Right lung (tissue), 5 donors: Measurements from ENCODE around the gene TTLL5. TPM values are rescaled to one million over a fixed set of nuclear protein-coding genes. Genes with fewer than 3 reads are reported as not detected.
"Not testable (repeated sequence)": the region's sequence is repeated elsewhere in the genome, so short reads cannot be mapped to it uniquely, and the experiment has no call there.

Source experiments
- DNase-seq, 2 donors: peaks; one replicate each; pipeline ENCODE4 v3.0.0-alpha.2; 2013
- polyA plus RNA-seq, 5 donors: library from polyadenylated mRNA; unstranded; fragments of 120-200 nt; gene quantifications; one replicate each; pipeline versions ENCODE4 v1.2.1 to v1.2.3, GENCODE V29; 2013; ENCODE audit warnings: inconsistent platforms in 1 of 5, low replicate concordance in 1 of 5; ENCODE audit not compliant: insufficient read length in 5 of 5, insufficient read depth in 1 of 5

TTLL5 gene
- polyA plus RNA-seq, 5 donors, result 36.6 to 47.6 (median 42.1) TPM

- DNase-seq, result no peak
Observed at GRCh38 chr14:75833326-75834020, 172.4 kb downstream of the TTLL5 start.

GRCh38 chr14:75835156-75835725, 174.2 kb downstream of the TTLL5 start:
- no peak for DNase-seq

- no peak for DNase-seq
Observed at GRCh38 chr14:75835737-75836136, 174.7 kb downstream of the TTLL5 start.

- DNase-seq, result no peak
Observed at GRCh38 chr14:75837151-75837787, 176.2 kb downstream of the TTLL5 start.

GRCh38 chr14:75840911-75841310, 179.9 kb downstream of the TTLL5 start:
- no peak for DNase-seq

GRCh38 chr14:75842551-75842950, 181.5 kb downstream of the TTLL5 start:
- no peak for DNase-seq

DNA sequence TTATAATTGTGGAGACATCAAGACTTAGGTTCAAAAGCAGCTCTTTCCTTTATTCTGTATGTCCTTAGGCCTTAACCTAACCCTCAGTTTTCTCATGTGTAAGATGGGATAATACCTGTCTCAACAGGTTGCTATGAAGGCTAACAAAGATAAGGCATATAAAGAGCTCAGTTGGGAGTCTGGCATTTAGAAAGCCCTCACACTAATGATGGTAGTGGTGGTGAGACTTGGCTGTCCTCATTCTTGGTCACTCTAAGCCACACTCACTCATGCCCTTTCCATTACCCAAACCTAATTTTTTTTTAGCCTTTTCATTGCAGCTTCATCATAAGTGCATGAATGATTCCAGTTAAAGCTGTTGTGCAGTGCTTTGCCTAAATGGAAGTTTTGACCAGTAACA, 183.4 kb downstream of the TTLL5 start:
- DNase-seq, result no peak

- no peak for DNase-seq
Observed at GRCh38 chr14:75845136-75845804, 184.2 kb downstream of the TTLL5 start.

- not testable (repeated sequence) for DNase-seq
Observed at GRCh38 chr14:75846694-75847093, 185.6 kb downstream of the TTLL5 start.

DNA sequence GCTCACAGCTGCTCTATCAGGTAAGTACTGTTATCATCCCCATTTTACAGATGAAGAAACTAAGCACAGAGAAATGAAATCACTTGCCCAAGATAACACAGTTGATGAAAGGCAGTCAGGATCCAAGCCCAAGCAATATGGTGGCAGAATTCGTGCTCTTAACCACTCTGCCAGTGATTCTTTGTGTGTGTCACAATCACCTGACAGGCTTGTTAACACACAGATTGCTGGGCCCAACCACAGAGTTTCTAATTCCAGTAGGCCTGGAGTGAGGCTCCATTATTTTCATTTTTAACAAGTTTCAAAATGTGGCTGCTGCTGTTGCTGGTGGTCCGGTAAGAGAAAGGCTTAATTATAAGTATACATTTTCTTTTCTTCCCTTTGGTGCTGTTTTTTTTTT, 186.5 kb downstream of the TTLL5 start:
- DNase-seq, result no peak

GRCh38 chr14:75848167-75848913, 187.3 kb downstream of the TTLL5 start:
- DNase-seq, result no peak

DNA sequence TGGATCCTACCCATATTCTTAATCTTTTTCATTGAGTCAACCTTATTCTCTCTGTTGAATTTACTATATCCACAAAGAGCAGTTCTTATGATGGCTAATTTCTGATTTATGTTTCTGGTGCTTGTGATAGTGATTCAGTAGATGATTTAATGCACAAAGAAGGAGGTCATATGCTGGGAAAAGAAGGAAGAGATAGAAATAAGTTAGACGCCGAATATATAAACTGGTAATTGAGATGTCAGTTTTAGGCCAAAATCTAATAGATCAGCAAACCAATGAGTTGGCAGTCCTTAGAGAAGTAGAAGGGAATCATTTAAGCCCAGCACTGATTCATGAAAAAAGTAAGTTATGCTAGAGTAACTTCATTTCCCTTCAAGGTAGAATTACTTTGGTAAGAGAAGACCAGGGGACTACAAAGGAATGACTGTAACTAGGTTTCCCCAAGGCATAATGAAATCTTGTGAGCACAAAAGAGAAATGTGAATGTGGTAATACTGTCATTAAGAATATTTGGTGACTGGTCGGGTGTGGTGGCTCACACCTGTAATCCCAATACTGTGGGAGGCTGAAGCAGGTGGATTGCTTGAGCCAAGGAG, 188.4 kb downstream of the TTLL5 start:
- no peak for DNase-seq

- no peak for DNase-seq
Observed at GRCh38 chr14:75851574-75851866, 190.5 kb downstream of the TTLL5 start.

- peak; percentile 78 to 84 for DNase-seq
Observed at GRCh38 chr14:75854111-75854799, 193.2 kb downstream of the TTLL5 start.

DNA sequence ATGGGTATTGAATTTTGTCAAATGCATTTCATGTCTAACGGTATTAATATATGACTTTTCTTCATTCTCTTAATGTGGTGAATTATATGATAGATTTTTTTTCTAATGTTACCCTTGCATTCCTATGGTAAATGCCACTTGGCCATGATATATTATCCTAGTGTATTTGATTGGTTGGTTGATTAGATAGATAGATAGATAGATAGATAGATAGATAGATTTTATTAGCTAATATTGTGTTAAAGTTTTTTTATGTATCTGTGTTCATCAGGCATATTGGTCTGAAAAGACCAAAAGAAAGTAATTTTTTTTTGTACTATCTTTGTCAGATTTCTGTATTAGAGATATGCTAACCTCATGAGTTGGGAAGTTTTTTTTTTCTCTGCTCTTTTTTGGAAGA, 196.2 kb downstream of the TTLL5 start:
- DNase-seq, result no peak

DNA sequence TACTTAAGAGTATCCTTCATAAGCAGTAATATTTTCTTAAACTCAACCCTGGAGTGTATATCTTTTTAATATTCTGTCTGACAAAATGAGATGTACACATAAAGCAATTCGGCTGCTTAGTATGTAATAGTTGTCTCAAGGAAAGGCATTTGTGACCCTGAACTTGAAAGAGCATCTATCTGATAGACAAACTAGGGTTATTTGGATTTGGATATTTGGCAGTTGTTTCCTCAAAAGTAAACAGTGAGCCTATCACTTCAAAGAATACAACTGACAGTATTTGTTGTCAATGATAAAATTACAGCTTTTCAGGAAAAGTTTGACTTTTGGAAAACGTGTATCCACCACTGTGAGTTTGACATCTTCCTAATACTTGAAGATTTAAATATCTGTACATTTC, 197.3 kb downstream of the TTLL5 start:
- DNase-seq, result no peak

DNA sequence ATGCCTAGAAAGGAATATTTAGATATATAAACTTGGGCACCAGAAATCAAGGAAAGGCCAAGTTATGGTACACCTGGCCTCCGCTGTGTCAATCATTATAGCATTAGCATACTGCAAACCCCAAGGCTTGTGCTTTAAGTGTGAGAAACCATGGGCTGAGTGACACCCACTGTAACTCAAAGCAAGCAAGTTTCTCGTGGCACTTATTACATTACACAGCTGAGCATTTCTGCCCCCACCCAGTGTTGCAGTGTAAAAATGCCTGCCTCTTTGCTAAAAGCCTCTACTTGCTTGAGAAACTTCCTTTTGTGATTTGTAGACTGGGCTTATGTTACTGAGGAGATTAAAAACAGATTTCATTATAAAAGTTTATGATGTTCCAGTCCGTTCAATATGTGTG, 198.7 kb downstream of the TTLL5 start:
- no peak for DNase-seq

- DNase-seq, result no peak
Observed at GRCh38 chr14:75860561-75861160, 199.6 kb downstream of the TTLL5 start.

DNA sequence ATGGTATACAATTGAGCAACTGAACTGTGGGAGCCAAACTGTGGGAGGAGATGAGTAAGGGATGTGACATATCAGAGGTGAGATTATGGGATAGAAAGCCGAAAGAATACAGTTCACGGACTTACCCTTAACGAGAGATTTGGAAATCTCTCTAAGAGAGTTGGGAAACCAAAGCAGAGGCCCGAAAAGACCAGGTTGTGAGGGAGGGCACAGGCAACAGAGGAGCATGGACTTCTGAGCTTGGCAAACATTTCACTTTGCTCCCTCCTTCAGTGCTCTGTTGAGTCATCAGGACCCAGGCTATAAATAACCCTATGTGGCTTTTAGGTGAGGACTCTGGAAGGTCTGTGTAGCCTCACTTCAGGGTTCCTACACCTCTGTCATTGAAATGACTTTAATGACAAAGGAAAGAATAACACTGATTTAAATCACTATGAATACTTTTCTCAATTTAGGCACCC, 200.1 kb downstream of the TTLL5 start:
- no peak for DNase-seq

DNA sequence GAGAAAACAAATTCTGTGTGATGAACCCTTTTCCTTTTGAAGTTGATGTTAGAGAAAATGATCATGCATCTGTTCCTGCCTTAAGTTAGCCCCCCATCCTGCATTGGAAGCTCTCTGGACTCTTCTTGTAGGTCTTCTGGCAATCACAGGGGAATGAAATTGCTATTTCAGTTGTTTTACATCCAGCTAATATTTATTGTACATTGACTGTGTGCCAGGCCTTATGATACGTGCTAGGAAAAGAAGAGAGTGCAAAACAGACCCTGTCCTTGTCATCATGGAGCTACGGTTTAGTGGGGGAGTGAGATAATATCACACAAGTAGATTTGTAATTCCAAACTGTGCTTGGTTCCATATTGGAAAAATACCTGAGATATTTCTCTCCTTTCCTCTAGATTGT, 202.2 kb downstream of the TTLL5 start:
- no peak for DNase-seq

DNA sequence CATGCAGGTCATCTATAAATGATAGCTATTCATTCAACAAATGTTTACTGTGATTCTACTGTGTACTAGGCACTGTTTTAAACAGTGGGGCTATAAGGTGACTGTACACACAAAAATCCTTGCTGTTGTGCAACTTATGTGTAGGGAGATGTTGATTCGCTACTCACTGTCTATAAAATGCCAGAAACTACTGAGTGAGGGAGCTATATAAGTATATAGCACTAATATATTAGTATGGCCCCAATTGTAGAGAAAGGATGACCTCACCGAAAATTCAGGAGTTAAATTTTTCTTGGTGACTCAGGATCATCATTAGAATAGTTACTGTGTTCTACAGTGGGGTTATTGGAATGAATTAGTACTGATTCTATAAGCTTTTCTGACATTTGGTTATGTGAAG, 203.3 kb downstream of the TTLL5 start:
- DNase-seq, result no peak
